NCI-H69 (cell line): ENCODE data around the gene CHCHD6.

Experiments
- DNase-seq: peaks from one replicate; lab custom pipeline; 2025; lab: John Stamatoyannopoulos, UW

Gene CHCHD6

DNA sequence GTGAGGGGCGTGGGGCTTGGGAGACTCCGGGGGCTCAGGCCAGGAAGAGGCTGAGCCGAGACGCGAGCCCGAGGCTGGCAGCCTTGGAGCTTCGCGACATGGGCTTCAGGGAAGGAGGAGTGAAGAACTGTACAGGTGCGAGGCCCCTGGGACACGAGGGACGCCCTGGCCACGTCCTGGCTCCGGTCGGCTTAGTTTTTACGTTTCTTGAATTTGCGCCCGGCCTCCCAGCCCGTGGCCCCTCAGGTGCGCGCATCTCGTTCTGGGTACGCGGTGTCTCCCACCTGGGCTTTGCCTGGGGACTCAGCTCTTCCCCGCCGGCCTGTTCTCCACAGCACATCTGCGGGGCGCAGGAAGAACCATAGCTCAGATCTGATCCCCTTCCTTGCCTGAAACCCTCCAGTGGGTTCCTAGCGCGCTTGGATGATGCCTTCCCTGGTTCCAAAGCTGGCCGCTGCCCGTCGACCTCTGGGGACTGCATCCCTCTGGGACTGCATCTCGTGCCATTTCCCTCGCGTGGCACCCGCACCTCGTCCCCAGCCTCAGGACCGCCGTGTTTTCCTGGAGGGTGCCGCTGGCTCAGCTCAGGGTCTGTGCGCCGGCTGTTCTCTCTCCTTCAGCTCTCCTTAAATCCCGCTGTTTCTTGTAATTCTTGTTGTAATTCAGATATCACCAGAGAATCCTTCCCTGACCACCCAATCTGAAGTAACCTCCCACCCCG, 614 bp downstream of the CHCHD6 start:
- DNase-seq: peak; percentile 35

DNA sequence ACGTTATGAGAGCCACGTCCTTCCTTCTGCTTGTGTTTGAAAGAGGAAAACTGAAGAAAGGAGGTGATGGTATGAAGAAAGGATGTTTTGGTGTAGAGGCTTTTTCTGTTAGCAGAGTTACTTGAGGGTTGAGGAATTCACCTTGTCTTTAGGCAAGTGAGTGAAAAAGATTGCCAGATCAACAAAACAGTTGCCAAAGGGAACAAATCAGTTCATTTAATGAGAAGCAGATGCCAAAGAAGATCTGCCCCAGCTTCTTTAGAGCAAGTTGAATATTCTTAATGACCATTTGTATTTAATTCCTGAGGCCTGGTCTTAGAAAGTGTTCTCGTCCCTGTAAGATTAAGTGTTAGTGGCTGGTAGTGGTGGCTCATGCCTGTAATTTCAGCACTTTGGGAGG, 2.6 kb downstream of the CHCHD6 start:
- DNase-seq: no peak

GRCh38 chr3:126711121-126711760, 7.2 kb downstream of the CHCHD6 start:
- DNase-seq: no peak

DNA sequence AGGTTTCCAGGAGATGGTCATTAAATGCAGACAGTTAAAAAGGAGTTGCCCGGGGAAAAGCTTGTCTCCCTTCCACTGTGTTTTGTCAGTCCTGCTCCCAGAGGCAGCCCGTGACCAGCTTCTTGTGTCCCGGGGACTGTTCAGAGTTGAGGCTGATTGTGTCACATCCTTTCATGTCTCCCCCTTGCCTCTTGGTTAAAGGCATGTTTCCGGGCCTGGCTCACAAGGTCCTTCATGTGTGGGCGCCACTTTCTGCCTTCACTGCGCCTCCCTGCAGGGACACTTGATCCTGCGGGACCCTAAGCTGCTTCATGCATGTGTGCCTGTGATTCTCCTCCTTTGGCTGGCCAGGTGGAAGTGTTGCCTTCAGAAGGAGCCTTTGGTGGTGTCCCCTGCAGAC, 9.2 kb downstream of the CHCHD6 start:
- DNase-seq: no peak

DNA sequence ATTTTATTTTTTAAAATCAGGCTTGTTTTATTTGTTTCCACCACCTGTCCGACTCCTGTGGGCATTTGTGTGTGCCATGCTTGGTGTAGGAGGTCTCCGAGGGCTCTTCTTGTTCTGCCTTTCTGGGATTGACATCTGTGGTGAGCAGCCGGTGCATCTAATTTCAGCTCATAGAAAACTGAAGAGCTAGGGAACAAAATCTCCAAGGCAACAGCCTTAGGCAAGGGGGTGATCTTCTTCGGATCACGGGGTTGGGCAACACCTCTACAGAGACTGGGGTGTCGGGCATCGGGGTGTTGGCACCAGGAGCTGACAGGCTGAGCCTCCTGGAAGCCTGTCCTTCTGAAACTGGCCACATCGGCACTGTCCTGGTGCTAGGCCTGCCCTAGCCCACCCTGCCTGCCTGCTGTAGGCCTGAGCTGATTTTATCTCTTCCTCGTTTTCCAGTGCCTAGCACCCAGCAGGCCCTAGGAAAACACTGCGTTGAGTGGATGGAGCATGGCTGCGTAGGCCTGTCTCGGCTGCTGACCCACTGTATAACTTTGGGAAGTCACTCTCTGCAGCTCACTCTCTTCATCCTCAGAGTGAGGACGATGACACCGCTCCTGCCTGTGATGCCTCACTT, 10.3 kb downstream of the CHCHD6 start:
- no peak for DNase-seq

- no peak for DNase-seq
Measured at GRCh38 chr3:126714921-126715320, 10.9 kb downstream of the CHCHD6 start.

GRCh38 chr3:126715432-126715831, 11.4 kb downstream of the CHCHD6 start:
- no peak for DNase-seq

DNA sequence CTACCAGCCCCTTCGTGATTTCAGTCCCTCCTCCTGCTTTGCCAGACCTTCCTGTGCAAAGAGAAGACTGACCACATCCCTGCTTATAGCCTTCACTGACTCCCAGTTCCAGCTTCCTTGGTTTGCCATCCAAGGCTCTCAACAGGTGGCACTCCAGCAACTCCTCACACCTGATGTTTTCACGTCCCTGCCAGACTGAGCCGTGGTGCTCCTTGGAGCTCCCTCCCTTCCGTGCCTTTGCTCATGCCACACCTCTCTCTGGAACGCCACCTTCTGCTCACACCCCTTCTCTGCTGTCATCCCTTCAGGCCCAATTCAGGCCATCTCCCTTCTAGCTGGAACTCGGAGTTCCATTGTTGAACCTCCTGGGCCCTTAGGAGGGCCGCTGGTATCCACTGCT, 12.0 kb downstream of the CHCHD6 start:
- no peak for DNase-seq

DNA sequence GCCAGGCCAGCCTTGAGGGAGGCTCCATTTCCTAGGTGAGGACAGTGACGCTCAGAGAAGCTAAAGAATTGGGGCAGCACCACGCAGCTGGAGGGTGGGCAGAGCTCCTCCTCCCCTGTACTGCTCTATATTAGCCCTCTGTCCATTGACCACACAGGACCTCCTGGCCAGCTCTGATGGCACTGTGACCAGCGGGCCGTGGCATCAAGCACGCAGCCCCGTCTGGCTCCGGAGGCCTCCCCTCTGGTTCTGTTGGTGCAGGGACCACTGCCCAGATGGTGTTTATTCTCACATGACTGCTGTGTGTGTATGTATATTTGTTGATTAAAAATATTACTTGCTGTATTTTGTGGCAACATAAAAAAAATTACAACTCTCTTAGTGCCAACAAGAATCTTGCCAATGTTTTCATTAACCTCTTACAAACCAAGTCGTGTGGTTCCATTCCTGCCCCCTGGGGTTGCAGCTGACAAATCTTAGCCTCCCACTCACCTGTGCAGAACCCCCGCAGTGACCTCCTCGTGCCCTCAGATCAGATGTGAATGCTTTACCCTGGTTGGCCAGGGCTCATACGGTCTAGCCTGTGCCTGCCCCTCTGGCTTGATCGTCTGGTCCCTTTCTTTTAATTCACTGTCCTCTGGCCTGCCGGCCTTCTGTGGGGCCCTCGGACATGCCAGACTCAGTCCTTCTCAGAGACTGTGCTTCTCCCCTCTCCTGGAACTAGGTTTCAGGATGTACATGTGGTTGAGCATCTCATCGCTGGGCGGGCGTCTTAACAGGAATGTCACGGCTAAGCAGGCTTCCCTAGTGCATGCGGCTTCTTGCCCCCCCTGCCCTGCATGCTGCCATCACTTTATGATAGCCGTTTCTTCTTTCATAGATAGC, 14.8 kb downstream of the CHCHD6 start:
- DNase-seq: no peak

- no peak for DNase-seq
Measured at GRCh38 chr3:126720596-126720995, 16.6 kb downstream of the CHCHD6 start.

GRCh38 chr3:126721246-126721645, 17.2 kb downstream of the CHCHD6 start:
- no peak for DNase-seq

- no peak for DNase-seq
Measured at GRCh38 chr3:126723237-126723636, 19.2 kb downstream of the CHCHD6 start.

GRCh38 chr3:126723801-126724200, 19.8 kb downstream of the CHCHD6 start:
- DNase-seq: no peak

DNA sequence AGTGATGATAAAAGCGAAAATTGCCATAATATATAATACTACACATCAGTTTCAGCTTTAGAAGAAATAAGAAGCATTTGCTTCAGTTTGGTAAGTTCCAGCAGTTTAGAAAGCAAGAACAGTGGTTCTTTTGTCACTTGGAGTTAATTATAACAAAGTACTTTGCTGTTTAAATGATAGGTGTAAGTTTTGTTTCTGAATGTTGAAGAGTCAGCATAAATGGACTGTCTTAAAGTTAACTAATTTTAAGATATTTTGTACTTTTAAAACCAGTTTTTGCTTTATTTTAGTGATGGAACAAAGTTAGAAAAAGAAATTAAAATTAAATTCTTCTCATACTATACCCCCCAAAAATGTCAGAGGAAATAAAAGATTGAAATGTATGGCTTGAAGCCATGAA, 24.6 kb downstream of the CHCHD6 start:
- DNase-seq: no peak

DNA sequence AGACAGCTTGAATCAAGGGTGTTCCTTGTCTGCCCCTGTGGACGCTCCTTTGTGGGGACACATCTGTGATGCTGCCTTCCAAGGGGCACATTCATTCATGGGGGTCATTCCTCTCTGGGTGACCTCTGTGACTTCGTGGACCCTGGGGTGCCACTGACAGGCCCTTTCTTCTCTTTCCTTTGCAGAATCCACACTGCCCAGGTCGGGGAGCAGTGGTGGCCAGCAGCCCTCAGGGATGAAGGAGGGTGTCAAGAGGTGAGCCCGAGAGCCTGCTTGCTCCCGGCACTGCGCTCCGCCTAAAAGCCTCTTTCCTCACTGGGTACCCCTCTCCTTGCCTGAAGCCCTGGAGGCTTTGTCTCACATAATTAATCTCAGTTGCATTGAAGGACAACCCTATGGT, 26.3 kb downstream of the CHCHD6 start:
- DNase-seq: no peak

- no peak for DNase-seq
Measured at GRCh38 chr3:126731044-126731443, 27.0 kb downstream of the CHCHD6 start.

DNA sequence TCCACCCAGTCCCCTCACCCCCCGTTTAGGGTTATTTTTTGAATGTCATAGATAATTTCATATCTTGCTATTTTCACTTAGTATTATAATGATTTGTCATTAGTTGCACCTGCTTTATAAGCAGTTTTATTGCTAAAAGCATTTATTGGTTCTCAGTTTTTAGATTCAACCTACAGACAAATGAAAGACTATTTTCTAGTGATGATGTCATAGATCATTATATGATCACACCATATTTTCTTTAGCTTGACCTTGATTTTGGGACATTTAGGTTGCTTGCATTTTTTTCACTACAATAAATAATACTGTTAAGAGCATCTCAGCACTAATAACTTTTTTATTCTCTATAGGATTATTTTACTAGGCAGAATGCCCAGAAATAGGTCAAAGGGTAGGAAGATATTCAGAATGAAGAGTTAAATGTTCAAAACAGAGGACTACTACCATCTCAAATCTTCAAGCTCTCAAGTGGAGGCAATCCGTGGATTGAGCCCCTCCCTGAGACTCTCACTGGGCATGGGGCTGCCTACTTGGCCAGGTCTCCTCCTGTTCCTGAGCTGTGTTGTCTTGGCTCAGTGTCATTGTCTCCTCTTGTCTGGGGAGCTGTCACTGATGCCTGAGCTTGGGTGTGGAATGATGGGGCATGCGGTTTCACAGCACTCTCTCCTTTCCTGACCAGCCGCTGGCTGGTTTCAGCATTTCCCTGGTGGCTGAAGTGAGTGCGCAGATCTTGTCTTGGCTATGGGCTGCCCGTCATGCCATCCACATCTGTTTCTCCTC, 28.4 kb downstream of the CHCHD6 start:
- DNase-seq: no peak

DNA sequence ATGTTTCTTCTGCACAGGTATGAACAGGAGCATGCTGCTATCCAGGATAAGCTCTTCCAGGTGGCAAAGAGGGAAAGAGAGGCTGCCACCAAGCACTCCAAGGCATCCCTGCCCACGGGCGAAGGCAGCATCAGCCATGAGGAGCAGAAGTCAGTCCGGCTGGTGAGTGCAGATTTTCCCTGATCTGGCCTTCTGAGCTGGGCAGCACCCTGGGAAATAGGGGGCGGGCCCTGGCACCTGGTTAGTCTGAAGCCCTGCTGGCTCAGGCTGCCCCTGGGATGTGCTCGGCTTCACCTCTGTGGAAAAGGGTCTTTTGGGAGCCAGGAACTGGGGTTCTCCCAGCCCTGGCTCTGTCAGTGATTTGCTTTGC, 29.0 kb downstream of the CHCHD6 start:
- no peak for DNase-seq

DNA sequence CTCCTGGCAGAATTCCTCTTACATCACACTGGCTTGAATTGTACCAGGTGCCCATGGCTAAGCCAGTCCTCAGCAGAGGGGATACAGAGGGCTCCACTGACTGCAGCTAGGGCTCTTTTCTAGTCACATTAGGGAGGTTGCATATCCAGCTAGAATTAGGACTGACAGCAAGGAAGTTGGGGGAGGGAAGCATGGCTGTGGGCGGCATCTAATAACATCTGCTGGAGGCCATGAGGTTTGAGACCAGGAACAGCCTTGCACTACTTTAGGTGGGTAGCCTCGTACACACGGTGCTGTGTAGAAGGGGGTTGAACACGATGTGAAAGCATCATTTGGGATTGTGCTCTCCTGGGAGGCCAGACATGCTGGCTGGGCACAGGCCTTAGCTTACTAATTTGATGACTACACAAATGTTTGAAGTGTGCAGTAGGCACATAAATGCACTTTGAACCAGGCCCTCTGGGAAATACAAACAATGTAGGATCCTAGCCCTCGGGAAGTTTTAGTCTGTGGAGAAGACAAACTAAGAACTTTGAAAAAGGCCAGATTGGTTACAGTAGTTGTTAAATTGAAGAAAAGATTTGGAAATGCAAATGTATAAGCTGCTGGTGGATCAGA, 30.2 kb downstream of the CHCHD6 start:
- no peak for DNase-seq

- no peak for DNase-seq
Measured at GRCh38 chr3:126737527-126737926, 33.5 kb downstream of the CHCHD6 start.

- no peak for DNase-seq
Measured at GRCh38 chr3:126742057-126742456, 38.0 kb downstream of the CHCHD6 start.
